HCT116 (cell line): ENCODE results near the gene BSPH1. TPM values are rescaled to one million over a fixed set of nuclear protein-coding genes. Genes with fewer than 3 reads are reported as not detected.

ENCODE experiments used
- ATAC-seq: fragments of 200-7000 bp; cut with Tn5 transposase; 2 replicates; pipeline ENCODE4 v1.9.1; 2020; ENCODE audit warnings: mild to moderate bottlenecking, moderate library complexity
- BruUV-seq: library from RNA; stranded (reverse); fragments of 400-500 nt; replicated peaks from 2 replicates; lab custom pipeline; 2021; lab: Mats Ljungman, UMichigan
- CTCF ChIA-PET: fragments of 300-600 bp; sonication (Branson Sonifier 250); formaldehyde crosslinking; loops from one replicate; lab custom pipeline; 2021; ENCODE audit warnings: antibody characterized with exemption; lab: Charles Lee
- POLR2A ChIA-PET: fragments of 300-600, 350-600 bp; sonication (Branson Sonifier 250); formaldehyde crosslinking; loops from one replicate; lab custom pipeline; 2021; ENCODE audit warnings: antibody characterized with exemption; lab: Charles Lee
- RAD21 ChIA-PET, 2 experiments: fragments of 300-600 bp; sonication (Branson Sonifier 250); formaldehyde crosslinking; loops; one replicate each; lab custom pipeline; 2023; ENCODE audit warnings: low total read pairs in 2 of 2; ENCODE audit not compliant: uncharacterized antibody in 2 of 2, unreplicated experiment in 2 of 2, low non-redundant PET in 1 of 2; lab: Charles Lee
- DNase-seq: peaks from one replicate; pipeline ENCODE4 v3.0.0-alpha.2; 2010; ENCODE audit warnings: low read depth, low spot score
- H2AFZ ChIP-seq: fragments of 200-600 bp; shearing (Covaris generic), sonication (generic); 2 replicates; pipeline ENCODE4 v1.6.1; 2017; ENCODE audit warnings: low read depth, mixed run types, mixed read lengths, antibody characterized with exemption, low read length; ENCODE audit not compliant: poor library complexity, severe bottlenecking
- H3K27ac ChIP-seq: 2 replicates; pipeline ENCODE4 v1.5.1; 2012; ENCODE audit warnings: low read depth, low read length
- H3K27me3 ChIP-seq: fragments of 200-600 bp; sonication (generic); 2 replicates; pipeline ENCODE4 v1.6.1; 2016; ENCODE audit warnings: mixed run types, low read length, mixed read lengths; ENCODE audit not compliant: insufficient read depth
- H3K36me3 ChIP-seq, 2 experiments: fragments of 200-500 bp in 1 of 2; fragments of 200-600 bp in 1 of 2; sonication (Bioruptor generic) in 1 of 2; sonication (generic) in 1 of 2; 2 replicates each; pipeline versions ENCODE4 v1.5.1 to v1.6.1; 2014 to 2016; ENCODE audit warnings: low read length in 2 of 2, inconsistent platforms in 1 of 2, mixed read lengths in 1 of 2, mixed run types in 1 of 2; ENCODE audit not compliant: insufficient read depth in 2 of 2, control insufficient read depth in 1 of 2
- H3K4me1 ChIP-seq, 2 experiments: fragments of 200-600 bp in 1 of 2; sonication (generic) in 1 of 2; 2 replicates each; pipeline versions ENCODE4 v1.5.1 to v1.6.1; 2012 to 2017; ENCODE audit warnings: low read length in 2 of 2, inconsistent platforms in 1 of 2, mild to moderate bottlenecking in 1 of 2, mixed read lengths in 1 of 2, mixed run types in 1 of 2, moderate library complexity in 1 of 2; ENCODE audit not compliant: insufficient read depth in 2 of 2, control insufficient read depth in 1 of 2
- H3K4me2 ChIP-seq: fragments of 200-600 bp; sonication (generic); 2 replicates; pipeline ENCODE4 v1.6.1; 2017; ENCODE audit warnings: mixed run types, low read length, mixed read lengths
- H3K4me3 ChIP-seq, 2 experiments: fragments of 200-600 bp in 1 of 2; sonication (generic) in 1 of 2; replicated peaks in 1 of 2; 2 replicates each; pipeline ENCODE4 v1.5.1; 2011 to 2016; ENCODE audit warnings: low read length in 2 of 2, control low read depth in 1 of 2, low read depth in 1 of 2, mild to moderate bottlenecking in 1 of 2, mixed read lengths in 1 of 2, mixed run types in 1 of 2
- H3K79me2 ChIP-seq: fragments of 200-600 bp; sonication (generic); 2 replicates; pipeline ENCODE4 v1.6.1; 2017; ENCODE audit warnings: mild to moderate bottlenecking, mixed run types, low read length, moderate library complexity, mixed read lengths; ENCODE audit not compliant: insufficient read depth
- H3K9ac ChIP-seq: fragments of 200-600 bp; sonication (generic); 2 replicates; pipeline ENCODE4 v1.6.1; 2016; ENCODE audit warnings: low read length, mixed read lengths
- H3K9me2 ChIP-seq: fragments of 200-600 bp; sonication (generic), shearing (Covaris generic); 2 replicates; pipeline ENCODE4 v1.6.1; 2017; ENCODE audit warnings: mixed run types, mild to moderate bottlenecking, moderate library complexity; ENCODE audit not compliant: insufficient read depth
- H3K9me3 ChIP-seq, 2 experiments: fragments of 200-500 bp in 1 of 2; fragments of 200-600 bp in 1 of 2; sonication (Bioruptor generic) in 1 of 2; sonication (generic) in 1 of 2; 2 replicates each; pipeline ENCODE4 v1.6.1; 2014 to 2017; ENCODE audit warnings: low read length in 2 of 2, mixed read lengths in 2 of 2, inconsistent platforms in 1 of 2, low read depth in 1 of 2, mild to moderate bottlenecking in 1 of 2, mixed run types in 1 of 2, moderate library complexity in 1 of 2; ENCODE audit not compliant: control insufficient read depth in 1 of 2, insufficient read depth in 1 of 2
- H4K20me1 ChIP-seq: fragments of 200-600 bp; sonication (generic), shearing (Covaris generic); 2 replicates; pipeline ENCODE4 v1.6.1; 2017; ENCODE audit warnings: mixed run types, mild to moderate bottlenecking, moderate library complexity; ENCODE audit not compliant: insufficient read depth
- CEBPB ChIP-seq: IDR thresholded peaks from 2 replicates; pipeline ENCODE4 v1.6.1; 2012; ENCODE audit warnings: low read depth
- FOSL1 ChIP-seq: IDR thresholded peaks from 2 replicates; pipeline ENCODE4 v1.6.1; 2012; ENCODE audit warnings: low read depth
- POLR2AphosphoS5 ChIP-seq: IDR thresholded peaks from 2 replicates; pipeline ENCODE4 v1.6.1; 2011; ENCODE audit warnings: mild to moderate bottlenecking, low read depth, low read length, moderate library complexity
- RAD21 ChIP-seq: IDR thresholded peaks from 2 replicates; pipeline ENCODE4 v1.6.1; 2012; ENCODE audit warnings: low read depth, mild to moderate bottlenecking
- TCF7L2 ChIP-seq: IDR thresholded peaks from 2 replicates; pipeline ENCODE4 v1.7.0; 2011; ENCODE audit warnings: borderline replicate concordance, inconsistent platforms; ENCODE audit not compliant: insufficient read depth, insufficient read length; ENCODE audit errors: extremely low read depth
- YY1 ChIP-seq: IDR thresholded peaks from 2 replicates; pipeline ENCODE4 v1.6.1; 2011; ENCODE audit warnings: low read length, low read depth, moderate library complexity, mild to moderate bottlenecking; ENCODE audit not compliant: insufficient replicate concordance; ENCODE audit errors: extremely low read depth
- intact Hi-C: fragments of 100-400 bp; cut with micrococcal nuclease; formaldehyde crosslinking; loops from 2 replicates; pipeline ENCODE4 v1.10.0; 2022
- total RNA-seq: library from RNA; stranded (reverse); gene quantifications from one replicate; pipeline ENCODE4 v1.2.1, GENCODE V29; 2021; ENCODE audit not compliant: unreplicated experiment
- TF ChIP-seq, protein P1 (sequence below), 3 experiments: fragments of 200-600 bp in 1 of 3; sonication (generic) in 1 of 3; IDR thresholded peaks in 2 of 3; conservative IDR thresholded peaks in 1 of 3; 2 replicates each; pipeline ENCODE4 v1.5.1; 2012 to 2017; ENCODE audit warnings: low read depth in 2 of 3, low read length in 2 of 3, antibody characterized with exemption in 1 of 3, borderline replicate concordance in 1 of 3, control low read depth in 1 of 3, mild to moderate bottlenecking in 1 of 3, mixed read lengths in 1 of 3, mixed run types in 1 of 3, moderate library complexity in 1 of 3; ENCODE audit not compliant: insufficient read depth in 1 of 3
- TF ChIP-seq, protein P2 (sequence below): IDR thresholded peaks from 2 replicates; pipeline ENCODE4 v1.6.1; 2012
- TF ChIP-seq, protein P3 (sequence below): IDR thresholded peaks from 2 replicates; pipeline ENCODE4 v1.6.1; 2011; ENCODE audit warnings: mild to moderate bottlenecking, low read length, moderate library complexity; ENCODE audit not compliant: insufficient replicate concordance; ENCODE audit errors: extremely low read depth

The BSPH1 gene
- total RNA-seq, 1 experiment from 2014 or later, result not detected

DNA sequence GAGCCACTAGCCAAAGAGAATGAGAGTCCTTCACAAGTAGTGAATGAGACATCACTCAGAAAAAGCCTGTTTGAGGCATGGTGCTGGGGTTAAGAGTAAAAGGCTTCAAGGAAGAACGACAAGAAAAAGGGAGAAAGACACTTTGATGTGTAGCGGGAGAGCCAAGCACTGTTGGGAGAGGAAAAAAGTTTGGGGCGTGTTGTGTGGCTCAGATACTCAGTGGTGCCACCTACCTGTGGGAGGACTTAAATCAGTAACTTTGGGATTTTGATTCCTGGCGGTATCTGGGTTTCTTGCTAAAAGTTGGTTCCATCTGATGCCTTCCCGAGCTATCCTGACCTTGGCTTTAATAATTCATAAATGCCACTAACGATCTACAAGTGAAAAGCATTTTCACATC lies 14.8 kb upstream of the BSPH1 start:
- ChIA-PET POLR2A (no interaction called here), CTCF (no interaction called here), RAD21 (no interaction called here)
- no peaks in the 10 kb centered on the region for H4K20me1 ChIP-seq
- ATAC-seq, result peak; percentile 52
- H3K27ac ChIP-seq, result no peak overlapping the region
- H3K9me2 ChIP-seq, result no peaks in the 10 kb centered on the region
- no peaks in the 10 kb centered on the region for H3K79me2 ChIP-seq
- BruUV-seq, result no TSS peak
- H2AFZ ChIP-seq, result peak overlapping the region; percentile 92
- intact Hi-C loops, result no loop called here
- peak; percentile 32 for DNase-seq
- peak overlapping the region; percentile 26; the same call in 1 of the 2 replicates for H3K4me2 ChIP-seq
- H3K4me1 ChIP-seq, result peaks cover 0 to 5% of the 10 kb centered on the region in 2 experiments; a peak in 1 of 4 replicates
- no peaks in the 10 kb centered on the region for H3K36me3 ChIP-seq
- no peaks in the 10 kb centered on the region for H3K27me3 ChIP-seq
- no peak overlapping the region for H3K4me3 ChIP-seq
- no peak for TF ChIP-seq RAD21
- TF ChIP-seq POLR2AphosphoS5, result no peak
- TF ChIP-seq TCF7L2, result no peak
- TF ChIP-seq FOSL1, result no peak
- TF ChIP-seq, protein P1, sequence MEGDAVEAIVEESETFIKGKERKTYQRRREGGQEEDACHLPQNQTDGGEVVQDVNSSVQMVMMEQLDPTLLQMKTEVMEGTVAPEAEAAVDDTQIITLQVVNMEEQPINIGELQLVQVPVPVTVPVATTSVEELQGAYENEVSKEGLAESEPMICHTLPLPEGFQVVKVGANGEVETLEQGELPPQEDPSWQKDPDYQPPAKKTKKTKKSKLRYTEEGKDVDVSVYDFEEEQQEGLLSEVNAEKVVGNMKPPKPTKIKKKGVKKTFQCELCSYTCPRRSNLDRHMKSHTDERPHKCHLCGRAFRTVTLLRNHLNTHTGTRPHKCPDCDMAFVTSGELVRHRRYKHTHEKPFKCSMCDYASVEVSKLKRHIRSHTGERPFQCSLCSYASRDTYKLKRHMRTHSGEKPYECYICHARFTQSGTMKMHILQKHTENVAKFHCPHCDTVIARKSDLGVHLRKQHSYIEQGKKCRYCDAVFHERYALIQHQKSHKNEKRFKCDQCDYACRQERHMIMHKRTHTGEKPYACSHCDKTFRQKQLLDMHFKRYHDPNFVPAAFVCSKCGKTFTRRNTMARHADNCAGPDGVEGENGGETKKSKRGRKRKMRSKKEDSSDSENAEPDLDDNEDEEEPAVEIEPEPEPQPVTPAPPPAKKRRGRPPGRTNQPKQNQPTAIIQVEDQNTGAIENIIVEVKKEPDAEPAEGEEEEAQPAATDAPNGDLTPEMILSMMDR (IDR thresholded peaks at IDR 0.05 in 2 of 3, conservative IDR thresholded peaks at IDR 0.05 in 1 of 3; ENCODE audit: borderline replicate concordance in 1 of 3, insufficient read depth in 1 of 3, low read depth in 2 of 3, low read length in 2 of 3), result peak in 2 of 3 experiments; percentile 50 to 60; a peak in 4 of 6 replicates
- TF ChIP-seq, protein P2, sequence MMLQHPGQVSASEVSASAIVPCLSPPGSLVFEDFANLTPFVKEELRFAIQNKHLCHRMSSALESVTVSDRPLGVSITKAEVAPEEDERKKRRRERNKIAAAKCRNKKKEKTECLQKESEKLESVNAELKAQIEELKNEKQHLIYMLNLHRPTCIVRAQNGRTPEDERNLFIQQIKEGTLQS, result no peak
- TF ChIP-seq, protein P3, sequence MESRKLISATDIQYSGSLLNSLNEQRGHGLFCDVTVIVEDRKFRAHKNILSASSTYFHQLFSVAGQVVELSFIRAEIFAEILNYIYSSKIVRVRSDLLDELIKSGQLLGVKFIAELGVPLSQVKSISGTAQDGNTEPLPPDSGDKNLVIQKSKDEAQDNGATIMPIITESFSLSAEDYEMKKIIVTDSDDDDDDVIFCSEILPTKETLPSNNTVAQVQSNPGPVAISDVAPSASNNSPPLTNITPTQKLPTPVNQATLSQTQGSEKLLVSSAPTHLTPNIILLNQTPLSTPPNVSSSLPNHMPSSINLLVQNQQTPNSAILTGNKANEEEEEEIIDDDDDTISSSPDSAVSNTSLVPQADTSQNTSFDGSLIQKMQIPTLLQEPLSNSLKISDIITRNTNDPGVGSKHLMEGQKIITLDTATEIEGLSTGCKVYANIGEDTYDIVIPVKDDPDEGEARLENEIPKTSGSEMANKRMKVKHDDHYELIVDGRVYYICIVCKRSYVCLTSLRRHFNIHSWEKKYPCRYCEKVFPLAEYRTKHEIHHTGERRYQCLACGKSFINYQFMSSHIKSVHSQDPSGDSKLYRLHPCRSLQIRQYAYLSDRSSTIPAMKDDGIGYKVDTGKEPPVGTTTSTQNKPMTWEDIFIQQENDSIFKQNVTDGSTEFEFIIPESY, result no peak
- no peak for TF ChIP-seq CEBPB
- TF ChIP-seq YY1, result no peak
- no peak overlapping the region for H3K9ac ChIP-seq
- H3K9me3 ChIP-seq, result no peaks in the 10 kb centered on the region; a peak in 1 of 4 replicates
